ENCODE results near the gene MOV10L1.

The MOV10L1 gene

DNA sequence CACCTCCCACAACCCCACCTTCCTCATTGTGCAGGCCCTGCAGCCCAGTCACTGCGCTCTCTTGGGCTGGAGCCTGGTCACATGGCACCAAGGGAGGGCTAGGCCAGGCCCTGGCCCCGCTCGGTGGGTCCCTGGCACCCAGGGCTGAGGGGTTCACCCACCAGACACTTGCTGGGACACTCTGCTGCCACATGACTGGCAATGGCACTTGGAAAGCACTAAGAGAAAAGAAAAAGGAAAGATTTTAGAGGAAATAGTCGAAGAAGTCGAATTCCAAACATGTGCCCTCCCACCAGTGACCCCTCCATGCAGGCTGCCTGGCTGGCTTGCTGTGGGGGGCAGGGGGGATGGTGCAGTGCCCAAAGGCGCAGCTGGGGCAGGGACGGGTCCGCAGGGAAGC lies 19.4 kb upstream of the MOV10L1 start:
- no peaks in the 10 kb centered on the region for H3K27me3 ChIP-seq

DNA sequence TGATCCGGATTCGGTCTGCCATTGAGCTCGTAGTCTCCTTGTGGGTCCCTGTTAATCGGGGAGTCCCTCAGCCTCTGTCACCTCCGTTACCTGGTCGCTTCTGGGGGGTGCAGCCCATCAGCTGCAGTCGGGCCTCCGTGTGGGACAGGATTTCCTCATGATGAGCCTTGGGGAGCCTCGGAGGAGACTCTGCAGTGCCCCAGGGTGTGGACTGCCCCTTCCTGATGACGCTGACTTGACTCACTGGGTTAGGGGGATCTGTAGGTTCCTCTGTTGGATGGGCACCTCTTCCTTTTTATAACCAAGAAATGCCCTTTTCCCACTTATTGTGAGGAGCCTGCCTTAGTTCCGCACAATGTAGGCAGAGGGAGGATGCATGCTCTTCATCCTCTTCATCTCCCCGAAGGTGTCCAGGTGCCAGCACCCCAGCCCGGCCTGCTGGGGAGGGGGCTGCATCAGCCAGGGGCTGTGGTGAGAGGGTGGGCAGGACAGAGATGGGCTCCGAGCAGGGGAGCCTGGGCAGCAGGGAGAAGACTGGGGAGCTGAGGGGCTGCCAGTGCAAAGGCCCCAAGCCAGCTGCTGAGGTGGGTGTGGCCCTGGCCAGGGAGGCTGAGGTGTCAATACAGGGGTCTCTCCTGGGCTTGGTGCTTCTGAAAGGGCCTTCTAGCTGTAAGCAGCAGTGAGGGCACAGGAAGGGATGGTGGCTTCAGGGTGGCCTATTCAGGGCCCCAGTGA lies 18.2 kb upstream of the MOV10L1 start:
- TF ChIP-seq, protein P1, sequence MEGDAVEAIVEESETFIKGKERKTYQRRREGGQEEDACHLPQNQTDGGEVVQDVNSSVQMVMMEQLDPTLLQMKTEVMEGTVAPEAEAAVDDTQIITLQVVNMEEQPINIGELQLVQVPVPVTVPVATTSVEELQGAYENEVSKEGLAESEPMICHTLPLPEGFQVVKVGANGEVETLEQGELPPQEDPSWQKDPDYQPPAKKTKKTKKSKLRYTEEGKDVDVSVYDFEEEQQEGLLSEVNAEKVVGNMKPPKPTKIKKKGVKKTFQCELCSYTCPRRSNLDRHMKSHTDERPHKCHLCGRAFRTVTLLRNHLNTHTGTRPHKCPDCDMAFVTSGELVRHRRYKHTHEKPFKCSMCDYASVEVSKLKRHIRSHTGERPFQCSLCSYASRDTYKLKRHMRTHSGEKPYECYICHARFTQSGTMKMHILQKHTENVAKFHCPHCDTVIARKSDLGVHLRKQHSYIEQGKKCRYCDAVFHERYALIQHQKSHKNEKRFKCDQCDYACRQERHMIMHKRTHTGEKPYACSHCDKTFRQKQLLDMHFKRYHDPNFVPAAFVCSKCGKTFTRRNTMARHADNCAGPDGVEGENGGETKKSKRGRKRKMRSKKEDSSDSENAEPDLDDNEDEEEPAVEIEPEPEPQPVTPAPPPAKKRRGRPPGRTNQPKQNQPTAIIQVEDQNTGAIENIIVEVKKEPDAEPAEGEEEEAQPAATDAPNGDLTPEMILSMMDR (IDR thresholded peaks at IDR 0.05; ENCODE audit: low read depth, low read length), result no peak
- Histone ChIP-seq H3K4me1 (no peaks in the 10 kb centered on the region), H3K36me3 (no peaks in the 10 kb centered on the region), H3K4me3 (ENCODE audit: low read depth, low read length) (no peak overlapping the region), H3K27me3 (no peaks in the 10 kb centered on the region), H3K9me3 (no peaks in the 10 kb centered on the region)
- no peak for DNase-seq

More for the DNA sequence above, 19.4 kb upstream of the MOV10L1 start:
- Histone ChIP-seq H3K9me3 (no peaks in the 10 kb centered on the region), H3K4me3 (ENCODE audit: low read depth, low read length) (no peak overlapping the region), H3K36me3 (no peaks in the 10 kb centered on the region), H3K4me1 (no peaks in the 10 kb centered on the region)
- no peak for DNase-seq
- TF ChIP-seq, protein P1 (IDR thresholded peaks at IDR 0.05; ENCODE audit: low read depth, low read length), result no peak

DNA sequence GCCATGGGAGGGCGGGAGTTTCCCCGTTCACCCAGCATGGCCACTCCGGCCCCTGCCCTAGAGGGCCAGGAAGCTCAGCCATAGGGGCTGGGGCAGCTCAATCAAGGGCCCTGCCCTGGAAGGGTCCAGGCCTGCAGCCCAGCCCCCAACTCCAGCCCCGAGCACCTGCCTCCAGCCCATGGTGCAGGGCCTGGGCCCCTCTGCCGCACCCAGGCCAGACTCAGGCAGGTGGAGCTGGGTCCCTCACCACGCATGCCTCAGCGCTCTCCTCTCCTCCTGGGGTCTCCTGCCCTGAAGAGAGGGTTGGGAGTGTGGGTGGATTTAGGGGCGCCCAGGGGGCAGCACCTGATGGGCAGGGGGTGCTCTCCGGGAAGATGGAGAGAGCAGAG lies 17.6 kb upstream of the MOV10L1 start:
- no peak for DNase-seq
- Histone ChIP-seq H3K27me3 (no peaks in the 10 kb centered on the region), H3K36me3 (no peaks in the 10 kb centered on the region), H3K4me3 (ENCODE audit: low read depth, low read length) (no peak overlapping the region), H3K9me3 (no peaks in the 10 kb centered on the region), H3K4me1 (no peaks in the 10 kb centered on the region)
- TF ChIP-seq, protein P1 (IDR thresholded peaks at IDR 0.05; ENCODE audit: low read depth, low read length), result no peak

GRCh38 chr22:50072714-50073538 lies 16.9 kb upstream of the MOV10L1 start:
- no peaks in the 10 kb centered on the region for H3K27me3 ChIP-seq
- H3K36me3 ChIP-seq, result no peaks in the 10 kb centered on the region
- no peak for DNase-seq
- TF ChIP-seq, protein P1 (IDR thresholded peaks at IDR 0.05; ENCODE audit: low read depth, low read length), result no peak
- no peak overlapping the region for H3K4me3 ChIP-seq (ENCODE audit: low read depth, low read length)
- no peaks in the 10 kb centered on the region for H3K4me1 ChIP-seq
- no peaks in the 10 kb centered on the region for H3K9me3 ChIP-seq

DNA sequence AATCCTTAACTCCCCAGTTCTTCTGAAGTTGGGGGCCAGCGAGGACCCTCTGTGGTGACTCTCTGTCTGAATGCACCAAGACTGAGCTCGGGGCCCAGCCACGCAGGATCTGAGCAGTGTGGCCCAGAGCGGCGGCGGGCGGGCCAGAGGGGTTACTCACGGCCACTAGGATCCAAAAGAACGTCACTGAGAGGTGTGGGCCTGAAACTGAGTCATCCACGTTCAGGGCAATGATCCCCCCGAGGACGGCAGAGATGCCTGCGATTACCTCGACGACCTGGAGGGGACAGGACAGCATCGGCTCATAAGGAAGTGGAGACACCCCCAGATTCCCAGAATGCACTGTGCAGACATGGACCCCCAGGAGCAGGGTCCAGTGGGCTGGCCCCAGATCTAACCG lies 15.8 kb upstream of the MOV10L1 start:
- TF ChIP-seq, protein P1 (IDR thresholded peaks at IDR 0.05; ENCODE audit: low read depth, low read length), result no peak
- no peaks in the 10 kb centered on the region for H3K27me3 ChIP-seq
- no peaks in the 10 kb centered on the region for H3K9me3 ChIP-seq
- no peaks in the 10 kb centered on the region for H3K4me1 ChIP-seq
- H3K4me3 ChIP-seq (ENCODE audit: low read depth, low read length), result no peak overlapping the region
- DNase-seq, result no peak
- H3K36me3 ChIP-seq, result no peaks in the 10 kb centered on the region
